ENCODE results near the gene DDX56. TPM values are rescaled to one million over a fixed set of nuclear protein-coding genes. Genes with fewer than 3 reads are reported as not detected.

Gene DDX56
- polyA plus RNA-seq, 1 donor (not counting 4 experiments of a cell fraction or from before 2014, with no cell fraction given): 79.9 TPM

- Histone ChIP-seq H4K20me1 (ENCODE audit: control insufficient read depth, extremely low read depth, insufficient read depth, low read length) (peaks cover 3% of the 10 kb centered on the region), H3K27ac (ENCODE audit: control insufficient read depth, insufficient read depth, low read length) (peak overlapping the region; percentile 11), H3K4me2 (ENCODE audit: control insufficient read depth, extremely low read depth, insufficient read depth, low read depth, low read length) (no peak overlapping the region), H3K4me3 (ENCODE audit: control insufficient read depth in 2 of 3, extremely low read depth in 1 of 3, insufficient read depth in 2 of 3, low read depth in 1 of 3, low read length in 3 of 3) (no peak overlapping the region), H3K36me3 (ENCODE audit: control insufficient read depth in 2 of 2, extremely low read depth in 1 of 2, insufficient read depth in 2 of 2, low read length in 2 of 2) (peaks cover 0 to 5% of the 10 kb centered on the region in 2 experiments), H3K27me3 (ENCODE audit: control insufficient read depth, extremely low read depth, insufficient read depth, low read length) (no peaks in the 10 kb centered on the region), H3K9me3 (ENCODE audit: control insufficient read depth, low read depth, low read length) (no peaks in the 10 kb centered on the region), H3K4me1 (ENCODE audit: control insufficient read depth, extremely low read depth, insufficient read depth, low read length) (peaks cover 32% of the 10 kb centered on the region), H3K9ac (ENCODE audit: control insufficient read depth, extremely low read depth, insufficient read depth, low read length) (no peak overlapping the region), H2AFZ (ENCODE audit: control insufficient read depth, low read length) (no peak overlapping the region), H3K9me1 (ENCODE audit: control insufficient read depth, extremely low read depth, insufficient read depth, low read length) (no peaks in the 10 kb centered on the region), H3K79me2 (ENCODE audit: control insufficient read depth, insufficient read depth, low read length) (peaks cover 94% of the 10 kb centered on the region)
- DNase-seq (ENCODE audit: low read depth, low spot score): no peak
- no peak for FAIRE-seq
- TF ChIP-seq CTCF (optimal IDR thresholded peaks at IDR 0.05 in 1 of 3, IDR thresholded peaks at IDR 0.05 in 1 of 3, conservative IDR thresholded peaks at IDR 0.05 in 1 of 3; ENCODE audit: extremely low read depth in 1 of 3, insufficient read depth in 2 of 3, low read length in 3 of 3): no peak
- TF ChIP-seq EZH2 (IDR thresholded peaks at IDR 0.05; ENCODE audit: low read length): no peak
- dilution Hi-C loops (cut with MboI; ENCODE audit: extremely low pct_ligation_motif_present, low sequenced_read_pairs): no loop called here
Measured at GRCh38 chr7:44615793-44616192, 42.1 kb upstream of the DDX56 start.

- peaks cover 32% of the 10 kb centered on the region for H3K4me1 ChIP-seq (ENCODE audit: control insufficient read depth, extremely low read depth, insufficient read depth, low read length)
- H3K36me3 ChIP-seq (ENCODE audit: control insufficient read depth in 2 of 2, extremely low read depth in 1 of 2, insufficient read depth in 2 of 2, low read length in 2 of 2): peaks cover 0 to 5% of the 10 kb centered on the region in 2 experiments
- TF ChIP-seq CTCF (optimal IDR thresholded peaks at IDR 0.05 in 1 of 3, IDR thresholded peaks at IDR 0.05 in 1 of 3, conservative IDR thresholded peaks at IDR 0.05 in 1 of 3; ENCODE audit: extremely low read depth in 1 of 3, insufficient read depth in 2 of 3, low read length in 3 of 3) (no peak), EZH2 (IDR thresholded peaks at IDR 0.05; ENCODE audit: low read length) (no peak)
- no peak for FAIRE-seq
- no peak overlapping the region for H3K4me3 ChIP-seq (ENCODE audit: control insufficient read depth in 2 of 3, extremely low read depth in 1 of 3, insufficient read depth in 2 of 3, low read depth in 1 of 3, low read length in 3 of 3)
- peaks cover 94% of the 10 kb centered on the region for H3K79me2 ChIP-seq (ENCODE audit: control insufficient read depth, insufficient read depth, low read length)
- dilution Hi-C loops (cut with MboI; ENCODE audit: extremely low pct_ligation_motif_present, low sequenced_read_pairs): no loop called here
- no peaks in the 10 kb centered on the region for H3K27me3 ChIP-seq (ENCODE audit: control insufficient read depth, extremely low read depth, insufficient read depth, low read length)
- no peak overlapping the region for H2AFZ ChIP-seq (ENCODE audit: control insufficient read depth, low read length)
- no peak overlapping the region for H3K9ac ChIP-seq (ENCODE audit: control insufficient read depth, extremely low read depth, insufficient read depth, low read length)
- peak overlapping the region; percentile 11 for H3K27ac ChIP-seq (ENCODE audit: control insufficient read depth, insufficient read depth, low read length)
- H3K9me3 ChIP-seq (ENCODE audit: control insufficient read depth, low read depth, low read length): no peaks in the 10 kb centered on the region
- H3K4me2 ChIP-seq (ENCODE audit: control insufficient read depth, extremely low read depth, insufficient read depth, low read depth, low read length): no peak overlapping the region
- peaks cover 3% of the 10 kb centered on the region for H4K20me1 ChIP-seq (ENCODE audit: control insufficient read depth, extremely low read depth, insufficient read depth, low read length)
- no peaks in the 10 kb centered on the region for H3K9me1 ChIP-seq (ENCODE audit: control insufficient read depth, extremely low read depth, insufficient read depth, low read length)
- DNase-seq (ENCODE audit: low read depth, low spot score): no peak
Measured at GRCh38 chr7:44615149-44615611, 41.5 kb upstream of the DDX56 start.
